GM12865 (cell line): Measurements from ENCODE around the gene ASTN2.
A peak's percentile ranks its signal among the peaks of the same experiment; 100 is the strongest.

Experiments
- DNase-seq: peaks from one replicate; pipeline ENCODE4 v3.0.0; 2010; ENCODE audit warnings: low read depth
- H3K4me3 ChIP-seq: 2 replicates; pipeline ENCODE4 v1.5.1; 2011; ENCODE audit warnings: mild to moderate bottlenecking, low read depth, low read length, control low read depth
- CTCF ChIP-seq: IDR thresholded peaks from 2 replicates; pipeline ENCODE4 v1.5.1; 2011; ENCODE audit warnings: low read length, control low read depth, low read depth, inconsistent platforms; ENCODE audit not compliant: insufficient read depth; ENCODE audit errors: missing control alignments

ASTN2 gene

DNA sequence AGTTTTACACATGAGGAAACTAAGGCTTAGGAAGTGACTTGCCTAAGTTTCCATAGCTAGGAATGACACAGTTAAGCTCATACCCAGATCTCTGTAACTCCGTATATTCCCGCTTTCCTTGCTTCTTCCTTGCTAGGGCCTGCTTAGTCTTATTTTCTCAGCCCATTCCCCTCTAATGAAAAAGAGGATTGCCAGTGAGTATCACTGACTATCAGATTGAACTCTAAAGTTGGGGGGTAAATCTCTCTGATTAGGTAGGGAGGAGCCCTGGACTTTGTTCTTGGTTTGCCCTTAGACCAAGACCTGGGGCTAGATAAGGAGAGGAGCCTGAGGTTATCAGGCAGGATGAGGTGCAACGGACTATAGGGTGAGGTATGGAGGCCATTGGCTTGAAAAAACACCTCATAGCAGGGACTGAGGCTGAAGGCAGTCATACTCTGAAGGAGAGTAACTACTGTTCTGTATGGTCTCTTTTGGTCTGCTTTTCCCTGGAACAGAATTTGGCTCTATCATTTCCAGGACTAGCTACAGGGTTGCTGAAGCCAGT lies 725.3 kb downstream of the ASTN2 start:
- no peak for TF ChIP-seq CTCF
- H3K4me3 ChIP-seq = no peak overlapping the region
- DNase-seq = no peak

DNA sequence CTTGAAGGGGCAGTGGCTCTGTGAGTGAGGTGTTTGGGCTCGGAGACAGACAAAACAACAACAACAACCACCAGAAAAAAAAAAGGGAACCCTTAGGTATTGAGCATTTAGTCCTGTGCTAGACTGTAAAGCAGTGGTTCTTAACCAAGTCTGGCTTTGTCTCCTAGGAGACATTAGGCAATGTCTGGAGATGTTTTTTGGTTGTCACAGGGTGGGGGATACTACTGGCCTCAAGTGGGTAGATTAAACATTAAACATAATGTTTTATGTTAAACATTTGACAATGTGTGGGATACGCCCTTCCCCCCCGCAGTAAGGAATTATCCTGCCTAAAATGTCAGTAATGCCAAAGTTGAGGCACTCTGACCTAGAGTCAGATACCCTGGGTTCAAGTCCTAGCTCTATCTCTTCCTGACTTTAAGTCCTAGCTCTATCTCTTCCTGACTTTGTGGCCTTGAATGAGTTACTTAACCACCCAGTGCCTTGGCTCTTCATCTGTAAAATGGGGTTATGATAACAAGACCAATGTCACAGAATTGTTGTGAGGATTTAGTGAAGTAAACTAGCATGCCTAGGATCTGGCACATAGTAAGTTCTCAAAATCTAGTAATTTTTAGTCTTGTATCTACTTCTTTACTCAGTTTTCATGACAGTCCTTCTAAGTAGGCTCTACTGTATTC lies 725.9 kb downstream of the ASTN2 start:
- H3K4me3 ChIP-seq = no peak overlapping the region
- no peak for TF ChIP-seq CTCF
- DNase-seq = no peak

DNA sequence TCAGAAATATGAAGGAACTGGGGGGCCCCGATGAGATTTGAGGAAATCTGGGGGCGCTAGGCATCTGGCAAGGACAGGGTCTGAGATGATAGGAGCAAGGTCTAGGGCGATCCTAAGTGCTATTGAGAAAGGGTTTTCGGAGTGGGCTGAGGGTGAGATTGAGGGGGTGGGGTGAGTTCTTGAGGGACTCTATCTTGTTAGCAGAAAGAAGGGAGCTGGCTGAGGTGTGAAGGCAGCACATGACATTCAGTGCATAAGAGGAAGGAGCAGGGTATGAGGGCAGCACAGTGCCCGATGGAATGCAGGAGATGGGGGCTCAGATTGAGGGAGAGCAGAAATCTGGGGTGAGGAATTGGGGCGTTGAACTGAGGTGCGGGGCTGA lies 727.1 kb downstream of the ASTN2 start:
- peak overlapping the region; percentile 69 for H3K4me3 ChIP-seq
- DNase-seq = no peak
- TF ChIP-seq CTCF = no peak

DNA sequence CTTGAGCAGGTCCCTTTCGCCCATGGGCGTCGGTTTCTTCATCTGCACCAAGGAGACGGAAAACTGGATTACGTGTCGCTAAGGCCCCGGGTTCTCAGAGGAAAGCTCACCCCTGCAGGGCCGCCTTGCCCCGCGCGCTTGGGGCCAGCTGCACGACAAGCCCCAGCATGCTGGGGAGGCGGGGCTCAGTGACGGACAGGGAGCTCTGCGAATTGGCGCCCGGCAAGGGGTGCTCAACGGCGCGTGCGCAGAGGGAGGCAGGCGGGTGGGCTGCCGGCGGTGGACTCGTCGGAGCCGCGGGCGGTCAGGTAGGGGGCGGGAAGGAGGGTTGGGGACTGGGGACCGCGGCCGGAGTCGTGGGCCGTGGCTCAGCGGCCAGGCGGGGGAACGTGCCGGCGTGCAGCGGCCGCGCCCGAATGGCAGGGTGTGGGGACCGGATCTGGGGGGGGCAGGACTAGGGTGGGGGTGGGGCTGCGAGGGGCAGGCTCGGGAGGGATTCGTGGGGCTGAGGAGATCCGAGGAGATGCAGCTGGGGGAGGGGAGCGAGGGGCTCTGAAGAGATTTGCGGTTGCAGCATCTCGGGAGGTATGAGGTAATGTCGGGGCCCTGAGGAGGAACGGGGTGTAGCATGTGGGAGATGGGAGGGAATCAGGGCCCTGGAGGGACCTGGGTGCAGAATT lies 727.6 kb downstream of the ASTN2 start, which contains the start of gene TRIM32:
Gene TRIM32, plus strand, starts transcription at position 232 of the 680 bp plus-strand sequence. CDS start 10,438 bp downstream, outside the sequence.
- TF ChIP-seq CTCF = no peak
- peak; percentile 94 for DNase-seq
- H3K4me3 ChIP-seq = peak within 1 kb of the TSS; percentile 69

GRCh38 chr9:116686693-116687073 lies 728.2 kb downstream of the ASTN2 start:
- TF ChIP-seq CTCF = no peak
- DNase-seq = no peak
- peak overlapping the region; percentile 69 for H3K4me3 ChIP-seq

- no peak for DNase-seq
- peak overlapping the region; percentile 69 for H3K4me3 ChIP-seq
- TF ChIP-seq CTCF = no peak
These were observed 728.7 kb downstream of the ASTN2 start for GRCh38 chr9:116686135-116686534.
